GM12878 (cell line): Measurements from ENCODE around the gene ZNF672. TPM values are rescaled to one million over a fixed set of nuclear protein-coding genes. Genes with fewer than 3 reads are reported as not detected.

Source experiments
- ATAC-seq: fragments of 200-7000 bp; cut with Tn5 transposase; 3 replicates; pipeline ENCODE4 v1.9.1; 2020; ENCODE audit warnings: mild to moderate bottlenecking, moderate library complexity
- Bru-seq: library from RNA; stranded (reverse); fragments of 400-500 nt; gene quantifications from one replicate; lab custom pipeline; 2021; lab: Mats Ljungman, UMichigan
- BruChase-seq, 2 experiments: library from RNA; stranded (reverse); fragments of 400-500 nt; gene quantifications; one replicate each; lab custom pipeline; 2021; lab: Mats Ljungman, UMichigan
- BruUV-seq: library from RNA; stranded (reverse); fragments of 400-500 nt; replicated peaks from 2 replicates; lab custom pipeline; 2021; lab: Mats Ljungman, UMichigan
- CTCF ChIA-PET: fragments of 300-600 bp; sonication (Branson Sonifier 250); formaldehyde crosslinking; extraction: SDS; loops from one replicate; lab custom pipeline; 2021; ENCODE audit warnings: inconsistent platforms; lab: Yijun Ruan, JAX
- POLR2A ChIA-PET: fragments of 350-600 bp; formaldehyde crosslinking; extraction: SDS; loops from one replicate; lab custom pipeline; 2021; ENCODE audit warnings: inconsistent platforms; lab: Charles Lee
- RAD21 ChIA-PET: fragments of 300-600 bp; sonication (Branson Sonifier 250); formaldehyde crosslinking; loops from one replicate; lab custom pipeline; 2023; ENCODE audit warnings: antibody characterized with exemption; ENCODE audit not compliant: unreplicated experiment; lab: Charles Lee
- SMC1A ChIA-PET: fragments of 300-600 bp; sonication (Branson Sonifier 250); formaldehyde crosslinking; loops from one replicate; lab custom pipeline; 2023; ENCODE audit not compliant: unreplicated experiment, uncharacterized antibody; lab: Charles Lee
- DNase-seq: peaks from one replicate; pipeline ENCODE4 v3.0.0-alpha.2; 2011; ENCODE audit warnings: low read depth, low spot score
- FAIRE-seq: peaks from 3 replicates; lab custom pipeline; 2011; peaks lifted over from hg19 to GRCh38; lab: Jason Lieb, UNC
- H2AFZ ChIP-seq: 2 replicates; pipeline ENCODE4 v1.6.0; 2011; ENCODE audit warnings: low read depth, low read length, control low read depth; ENCODE audit not compliant: control insufficient read depth
- H3K27ac ChIP-seq: 2 replicates; pipeline ENCODE4 v1.5.1; 2011; ENCODE audit warnings: control low read depth; ENCODE audit not compliant: control insufficient read depth, insufficient read depth
- H3K27me3 ChIP-seq, 2 experiments: replicated peaks in 1 of 2; 2 replicates each; pipeline versions ENCODE4 v1.6.0 to v1.6.1; 2011; ENCODE audit warnings: low read length in 1 of 2; ENCODE audit not compliant: control insufficient read depth in 2 of 2, insufficient read depth in 2 of 2
- H3K36me3 ChIP-seq, 2 experiments: 2 replicates each; pipeline ENCODE4 v1.5.1; 2011; ENCODE audit warnings: low read length in 1 of 2; ENCODE audit not compliant: control insufficient read depth in 2 of 2, insufficient read depth in 2 of 2
- H3K4me1 ChIP-seq: 2 replicates; pipeline ENCODE4 v1.6.1; 2011; ENCODE audit warnings: mild to moderate bottlenecking, low read length, moderate library complexity, mixed read lengths; ENCODE audit not compliant: control insufficient read depth, insufficient read depth
- H3K4me2 ChIP-seq: 2 replicates; pipeline ENCODE4 v1.6.0; 2011; ENCODE audit warnings: control low read depth; ENCODE audit not compliant: control insufficient read depth, insufficient read depth
- H3K4me3 ChIP-seq: fragments of 200-600 bp; sonication (generic); 2 replicates; pipeline ENCODE4 v1.5.1; 2016
- H3K79me2 ChIP-seq: 2 replicates; pipeline ENCODE4 v1.6.0; 2011; ENCODE audit warnings: low read length; ENCODE audit not compliant: control insufficient read depth, insufficient read depth
- H3K9ac ChIP-seq: 2 replicates; pipeline ENCODE4 v1.8.0; 2011; ENCODE audit warnings: low read length, control low read depth, mixed read lengths; ENCODE audit not compliant: control insufficient read depth, insufficient read depth
- H3K9me3 ChIP-seq: replicated peaks from 3 replicates; pipeline ENCODE4 v1.5.1; 2011; ENCODE audit warnings: mild to moderate bottlenecking, low read length; ENCODE audit not compliant: control insufficient read depth, insufficient read depth
- H4K20me1 ChIP-seq: 2 replicates; pipeline ENCODE4 v1.6.0; 2011; ENCODE audit not compliant: control insufficient read depth, insufficient read depth
- CEBPB ChIP-seq, 2 experiments: fragments of 150-350 bp in 1 of 2; IDR thresholded peaks; 2 replicates each; pipeline ENCODE4 v1.6.1; 2012 to 2014; ENCODE audit warnings: low read depth in 2 of 2, low read length in 2 of 2, borderline replicate concordance in 1 of 2, inconsistent platforms in 1 of 2
- CHD2 ChIP-seq: IDR thresholded peaks from 2 replicates; pipeline ENCODE4 v1.6.1; 2011; ENCODE audit warnings: low read depth, low read length, improper control_type of control experiment, borderline replicate concordance
- EED ChIP-seq: sonication (generic); IDR thresholded peaks from 2 replicates; pipeline ENCODE4 v1.6.1; 2016; ENCODE audit warnings: antibody characterized with exemption, low read depth
- IKZF1 ChIP-seq: fragments of 450-650 bp; conservative IDR thresholded peaks from 2 replicates; pipeline ENCODE4 v1.6.1; 2017; ENCODE audit warnings: antibody characterized with exemption, mild to moderate bottlenecking
- NFYB ChIP-seq: IDR thresholded peaks from 2 replicates; pipeline ENCODE4 v1.6.1; 2011; ENCODE audit warnings: low read depth, mild to moderate bottlenecking, low read length, improper control_type of control experiment, moderate library complexity; ENCODE audit not compliant: insufficient read depth
- PAX5 ChIP-seq: IDR thresholded peaks from 2 replicates; pipeline ENCODE4 v1.6.1; 2011; ENCODE audit warnings: low read depth, low read length, borderline replicate concordance
- POLR2AphosphoS5 ChIP-seq: IDR thresholded peaks from 2 replicates; pipeline ENCODE4 v1.6.1; 2011; ENCODE audit warnings: mild to moderate bottlenecking, low read length, inconsistent platforms
- RB1 ChIP-seq: fragments of 450-650 bp; formaldehyde crosslinking; IDR thresholded peaks from 2 replicates; pipeline ENCODE4 v1.6.1; 2017; ENCODE audit warnings: mild to moderate bottlenecking, borderline replicate concordance
- RCOR1 ChIP-seq: conservative IDR thresholded peaks from 2 replicates; pipeline ENCODE4 v1.6.1; 2012; ENCODE audit warnings: low read depth, low read length, improper control_type of control experiment
- RFX5 ChIP-seq: IDR thresholded peaks from 2 replicates; pipeline ENCODE4 v1.6.1; 2011; ENCODE audit warnings: low read depth, low read length, improper control_type of control experiment
- SPI1 ChIP-seq: IDR thresholded peaks from 2 replicates; pipeline ENCODE4 v1.6.1; 2011; ENCODE audit warnings: low read depth, mild to moderate bottlenecking, low read length, moderate library complexity, borderline replicate concordance; ENCODE audit not compliant: insufficient read depth
- TAF1 ChIP-seq: IDR thresholded peaks from 2 replicates; pipeline ENCODE4 v1.6.1; 2011; ENCODE audit warnings: mild to moderate bottlenecking, low read depth, low read length, borderline replicate concordance
- TCF12 ChIP-seq: IDR thresholded peaks from 2 replicates; pipeline ENCODE4 v1.6.1; 2011; ENCODE audit warnings: low read depth, mild to moderate bottlenecking, low read length
- TCF7 ChIP-seq: IDR thresholded peaks from 2 replicates; pipeline ENCODE4 v1.6.1; 2014; ENCODE audit warnings: antibody characterized with exemption, borderline replicate concordance
- ZBTB33 ChIP-seq: fragments of 450-650 bp; IDR thresholded peaks from 2 replicates; pipeline ENCODE4 v1.6.1; 2017; ENCODE audit warnings: mild to moderate bottlenecking
- WGBS: methylation state at CpG from one replicate; pipeline ENCODE4 v1.1.6; 2016; ENCODE audit warnings: low lambda C conversion rate; ENCODE audit not compliant: insufficient replicate concordance, insufficient coverage; ENCODE audit errors: missing lambda C conversion rate; 5-methylcytosine and 5-hydroxymethylcytosine counted together
- in situ Hi-C: fragments of 300-500 bp; cut with MboI; formaldehyde crosslinking; loops from 9 replicates; pipeline ENCODE4 v1.14.3; 2018; ENCODE audit warnings: mixed read lengths
- intact Hi-C: fragments of 100-400 bp; cut with micrococcal nuclease; formaldehyde crosslinking; loops from one replicate; pipeline ENCODE4 v1.14.2; 2022; ENCODE audit not compliant: unreplicated experiment
- long read RNA-seq, 2 experiments: library from polyadenylated mRNA; unstranded; transcript quantifications; one replicate each; pipeline ENCODE4 v2.0.0, GENCODE V29; 2019 to 2020
- polyA minus RNA-seq, 3 experiments: library from RNA; depleted of rRNA, polyadenylated mRNA; stranded (reverse); fragments of >200 nt; gene quantifications; 2 replicates each; pipeline ENCODE4 v1.2.3, GENCODE V29; 2011
- polyA plus RNA-seq, 11 experiments: library from polyadenylated mRNA; depleted of rRNA in 4 of 11; unstranded in 6 of 11; stranded (reverse) in 5 of 11; fragments of >200 nt; fragmentation: Nextera tagmentation in 4 of 11; fragmentation: Illumina TruSeq in 1 of 11; extraction: Ambion mirVana in 4 of 11; extraction: Trizol in 1 of 11; gene quantifications; 1 replicate in 1 of 11; 2 replicates in 10 of 11; pipeline versions ENCODE4 v1.2.1 to v1.2.3, GENCODE V29; 2011 to 2016; ENCODE audit warnings: inconsistent platforms in 2 of 11, missing spikeins in 2 of 11, low read depth in 1 of 11
- total RNA-seq, 4 experiments: library from RNA; depleted of rRNA in 3 of 4; stranded (reverse); fragments of >200 nt in 3 of 4; fragmentation: Illumina TruSeq in 1 of 4; extraction: Trizol in 1 of 4; gene quantifications; 2 replicates each; pipeline versions ENCODE4 v1.2.1 to v1.2.3, GENCODE V29; 2013 to 2021
- TF ChIP-seq, protein P1 (sequence below): IDR thresholded peaks from 2 replicates; pipeline ENCODE4 v1.6.1; 2011; ENCODE audit warnings: mild to moderate bottlenecking, low read depth, low read length, moderate library complexity; ENCODE audit not compliant: insufficient replicate concordance

ZNF672 gene
- total RNA-seq (2013; cell fraction: nucleolus; rRNA removed) = 39.8 and 45.8 TPM in 2 replicates
- 37.9 and 43.5 TPM in 2 replicates for total RNA-seq (2014; rRNA removed)
- 13.9 and 14.1 TPM in 2 replicates for total RNA-seq (2014; rRNA removed; fragmentation: Illumina TruSeq; extraction: Trizol)
- 48.6 and 51.3 TPM in 2 replicates for total RNA-seq (2021)
- polyA plus RNA-seq (2011; ENCODE audit: low read depth) = 14.2 TPM
- polyA plus RNA-seq (2011; rRNA removed) = 33.7 and 48.7 TPM in 2 replicates
- polyA plus RNA-seq (2011; cell fraction: cytosol; rRNA removed) = 66.9 and 77.2 TPM in 2 replicates
- polyA plus RNA-seq (2011; cell fraction: nucleus; rRNA removed) = 66.8 and 67.5 TPM in 2 replicates
- polyA plus RNA-seq (2012) = 20.5 and 27.5 TPM in 2 replicates
- polyA plus RNA-seq (2014; fragmentation: Illumina TruSeq; extraction: Trizol) = 13.6 and 17.2 TPM in 2 replicates
- 1 to 10 TPM; 2.9 to 5.2 TPM for polyA plus RNA-seq (2014; fragmentation: Nextera tagmentation; extraction: Ambion mirVana)
- 39.4 and 45.6 TPM in 2 replicates for polyA plus RNA-seq (2014; rRNA removed)
- 10 to 100 TPM; 40.2 to 41.7 TPM for polyA plus RNA-seq (2016; fragmentation: Nextera tagmentation; extraction: Ambion mirVana)
- 54.7 and 63.1 TPM in 2 replicates for polyA minus RNA-seq (2011; rRNA and poly(A)+ RNA removed)
- polyA minus RNA-seq (2011; cell fraction: cytosol; rRNA and poly(A)+ RNA removed) = 24.5 and 27.1 TPM in 2 replicates
- 27.1 and 47.3 TPM in 2 replicates for polyA minus RNA-seq (2011; cell fraction: nucleus; rRNA and poly(A)+ RNA removed)
- Bru-seq, nascent RNA = percentile 78 among the genes with signal in this experiment
- percentile 64 among the genes with signal in this experiment for BruChase-seq, experiment 1, labeled RNA remaining after a 6-hour chase
- BruChase-seq, experiment 2, labeled RNA remaining after a 2-hour chase = percentile 74 among the genes with signal in this experiment
- long read RNA-seq, experiment 1, transcript ZNF672-201 (4 exons, 2,989 nt) = major isoform, 17 of 19 reads
- long read RNA-seq, experiment 1, partial matches to known transcripts = 0 of 19 reads
- long read RNA-seq, experiment 1, other reads (novel, unspliced or antisense) = 0 of 19 reads
- long read RNA-seq, experiment 2, partial matches to known transcripts = 0 of 6 reads
- long read RNA-seq, experiment 2, other reads (novel, unspliced or antisense) = 6 of 6 reads

GRCh38 chr1:248837781-248838356, at the start of gene ZNF672:
Gene ZNF672, plus strand, starts transcription at chr1:248838224. Its CDS starts 9,051 bp downstream, at chr1:248847275.
- H3K9ac ChIP-seq = peak within 1 kb of the TSS; percentile 93
- WGBS = under 1% methylated on average over 42 of the region's 48 CpGs
- peaks cover 13% of the 10 kb centered on the region for H3K4me1 ChIP-seq
- no peaks in the 10 kb centered on the region for H3K9me3 ChIP-seq
- H3K27me3 ChIP-seq = no peaks in the 10 kb centered on the region
- peaks cover 38% of the 10 kb centered on the region for H3K79me2 ChIP-seq
- no TSS peak for BruUV-seq
- peak within 1 kb of the TSS; percentile 87 for H3K4me2 ChIP-seq
- RAD21 ChIA-PET = interaction anchor here (0.9 to 5.3 kb wide), 10 partner anchors 11 to 594 kb away, joined by 3 to 46 read pairs (median 6); partner anchors contain the start of genes SH3BP5L and ZNF692
- peak; percentile 77 for DNase-seq
- FAIRE-seq = no peak
- CTCF ChIA-PET = interaction anchor here (1.0 to 5.1 kb wide), 10 partner anchors 11 to 595 kb away, joined by 3 to 79 read pairs (median 4); partner anchors contain the start of genes SH3BP5L and ZNF692
- SMC1A ChIA-PET = interaction anchor here (0.8 to 5.2 kb wide), 9 partner anchors 11 to 71 kb away, joined by 3 to 48 read pairs (median 4); partner anchors contain the start of genes PGBD2, SH3BP5L and ZNF692
- H3K4me3 ChIP-seq = peak within 1 kb of the TSS; percentile 92
- POLR2A ChIA-PET = interaction anchor here (0.8 to 4.5 kb wide), 13 partner anchors 9 to 431 kb away, joined by 3 to 83 read pairs (median 7); partner anchors contain the start of genes OR2T2, SH3BP5L and ZNF692
- peak within 1 kb of the TSS; percentile 95 for H2AFZ ChIP-seq
- ATAC-seq = peak; percentile 84
- in situ Hi-C loops (no loop called here), intact Hi-C loops (loop anchor here (1.0 kb wide), 4 partner anchors 12 to 68 kb away; partner anchors contain the start of genes PGBD2 and ZNF692)
- no peaks in the 10 kb centered on the region for H3K36me3 ChIP-seq
- H3K27ac ChIP-seq = peak within 1 kb of the TSS; percentile 96
- no peaks in the 10 kb centered on the region for H4K20me1 ChIP-seq
- TF ChIP-seq TCF7 (no peak), CEBPB (IDR thresholded peaks at IDR 0.05; ENCODE audit: borderline replicate concordance in 1 of 2, low read depth in 2 of 2, low read length in 2 of 2) (peak in 1 of 2 experiments; percentile 57; a peak in 1 of 4 replicates), TCF12 (0 out of 2 replicates have a peak, but pooled peaks have one; percentile 17), TAF1 (peak; percentile 64; the same call in 1 of the 2 replicates), ZBTB33 (no peak), EED (peak; percentile 76), NFYB (peak; percentile 96), RCOR1 (0 out of 2 replicates have a peak, but pooled peaks have one; percentile 14), SPI1 (no peak), POLR2AphosphoS5 (peak; percentile 79), RB1 (peak; percentile 65; the same call in 1 of the 2 replicates), PAX5 (no peak), RFX5 (peak; percentile 98), IKZF1 (peak; percentile 77), CHD2 (peak; percentile 67)
- TF ChIP-seq, protein P1, sequence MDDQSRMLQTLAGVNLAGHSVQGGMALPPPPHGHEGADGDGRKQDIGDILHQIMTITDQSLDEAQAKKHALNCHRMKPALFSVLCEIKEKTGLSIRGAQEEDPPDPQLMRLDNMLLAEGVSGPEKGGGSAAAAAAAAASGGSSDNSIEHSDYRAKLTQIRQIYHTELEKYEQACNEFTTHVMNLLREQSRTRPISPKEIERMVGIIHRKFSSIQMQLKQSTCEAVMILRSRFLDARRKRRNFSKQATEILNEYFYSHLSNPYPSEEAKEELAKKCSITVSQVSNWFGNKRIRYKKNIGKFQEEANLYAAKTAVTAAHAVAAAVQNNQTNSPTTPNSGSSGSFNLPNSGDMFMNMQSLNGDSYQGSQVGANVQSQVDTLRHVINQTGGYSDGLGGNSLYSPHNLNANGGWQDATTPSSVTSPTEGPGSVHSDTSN = peak; percentile 5
